H9 (cell line): Measurements from ENCODE around the gene RUBCN. TPM values are rescaled to one million over a fixed set of nuclear protein-coding genes. Genes with fewer than 3 reads are reported as not detected.

Experiments
- DNase-seq: peaks from one replicate; pipeline ENCODE4 v3.0.0-alpha.2; 2017
- H2AFZ ChIP-seq: one replicate; pipeline ENCODE4 v1.6.1; 2013; ENCODE audit warnings: mild to moderate bottlenecking, low read length, control low read depth, moderate library complexity
- H2AK5ac ChIP-seq: 2 replicates; pipeline ENCODE4 v1.6.1; 2013; ENCODE audit warnings: low read length, control low read depth, mixed read lengths; ENCODE audit not compliant: insufficient read length
- H2BK120ac ChIP-seq: one replicate; pipeline ENCODE4 v1.6.1; 2013; ENCODE audit warnings: low read depth, mild to moderate bottlenecking, low read length, control low read depth, inconsistent platforms; ENCODE audit not compliant: poor library complexity, severe bottlenecking
- H2BK12ac ChIP-seq: 2 replicates; pipeline ENCODE4 v1.6.1; 2013; ENCODE audit warnings: low read length, control low read depth, mixed read lengths, low read depth; ENCODE audit not compliant: insufficient read length
- H2BK15ac ChIP-seq: 2 replicates; pipeline ENCODE4 v1.6.1; 2013; ENCODE audit warnings: low read depth, low read length, control low read depth
- H2BK20ac ChIP-seq: one replicate; pipeline ENCODE4 v1.6.1; 2013; ENCODE audit warnings: low read depth, mild to moderate bottlenecking, low read length, control low read depth, inconsistent platforms; ENCODE audit not compliant: poor library complexity, severe bottlenecking
- H2BK5ac ChIP-seq: 2 replicates; pipeline ENCODE4 v1.6.1; 2013; ENCODE audit warnings: low read length, control low read depth, mixed read lengths; ENCODE audit not compliant: insufficient read length
- H3K14ac ChIP-seq: 2 replicates; pipeline ENCODE4 v1.6.1; 2013; ENCODE audit warnings: low read length, control low read depth; ENCODE audit not compliant: insufficient read depth
- H3K18ac ChIP-seq: 2 replicates; pipeline ENCODE4 v1.6.1; 2013; ENCODE audit warnings: low read depth, mild to moderate bottlenecking, mixed read lengths, low read length, control low read depth; ENCODE audit not compliant: insufficient read length
- H3K23ac ChIP-seq: 2 replicates; pipeline ENCODE4 v1.6.1; 2013; ENCODE audit warnings: low read length, control low read depth, mixed read lengths, low read depth; ENCODE audit not compliant: insufficient read length
- H3K23me2 ChIP-seq: 2 replicates; pipeline ENCODE4 v1.6.1; 2013; ENCODE audit warnings: low read depth, mild to moderate bottlenecking, mixed read lengths, low read length, control low read depth; ENCODE audit not compliant: insufficient read length, poor library complexity, severe bottlenecking
- H3K27ac ChIP-seq: 2 replicates; pipeline ENCODE4 v1.5.1; 2013; ENCODE audit warnings: low read length, control low read depth, mixed read lengths, low read depth; ENCODE audit not compliant: insufficient read length
- H3K27me3 ChIP-seq: 2 replicates; pipeline ENCODE4 v1.6.1; 2013; ENCODE audit warnings: low read length, control low read depth, inconsistent platforms; ENCODE audit not compliant: insufficient read depth
- H3K4ac ChIP-seq: 2 replicates; pipeline ENCODE4 v1.6.1; 2013; ENCODE audit warnings: low read depth, mild to moderate bottlenecking, control low read depth, inconsistent platforms, low read length, moderate library complexity
- H3K4me1 ChIP-seq: 2 replicates; pipeline ENCODE4 v1.6.1; 2013; ENCODE audit warnings: low read length, control low read depth, inconsistent platforms; ENCODE audit not compliant: insufficient read depth
- H3K4me2 ChIP-seq: 2 replicates; pipeline ENCODE4 v1.6.1; 2013; ENCODE audit warnings: low read length, control low read depth, mixed read lengths; ENCODE audit not compliant: insufficient read length, insufficient read depth
- H3K56ac ChIP-seq: 2 replicates; pipeline ENCODE4 v1.6.1; 2013; ENCODE audit warnings: low read depth, mild to moderate bottlenecking, mixed read lengths, low read length, control low read depth; ENCODE audit not compliant: insufficient read length
- H3K79me1 ChIP-seq: 2 replicates; pipeline ENCODE4 v1.6.1; 2013; ENCODE audit warnings: low read depth, mild to moderate bottlenecking, moderate library complexity, low read length, control low read depth, inconsistent platforms; ENCODE audit not compliant: insufficient read depth, poor library complexity, severe bottlenecking
- H3K79me2 ChIP-seq: 2 replicates; pipeline ENCODE4 v1.6.1; 2013; ENCODE audit warnings: low read length, control low read depth, inconsistent platforms; ENCODE audit not compliant: insufficient read depth
- H3K9ac ChIP-seq: 2 replicates; pipeline ENCODE4 v1.6.1; 2013; ENCODE audit warnings: low read length, control low read depth, mixed read lengths; ENCODE audit not compliant: insufficient read length; ENCODE audit errors: extremely low read depth
- H3K9me3 ChIP-seq: one replicate; pipeline ENCODE4 v1.6.1; 2013; ENCODE audit warnings: low read depth, low read length, inconsistent platforms; ENCODE audit not compliant: control insufficient read depth
- H3T11ph ChIP-seq: one replicate; pipeline ENCODE4 v1.6.1; 2013; ENCODE audit warnings: mild to moderate bottlenecking, low read length, control low read depth, inconsistent platforms
- H4K20me1 ChIP-seq: one replicate; pipeline ENCODE4 v1.6.1; 2013; ENCODE audit not compliant: control insufficient read depth, insufficient read length, insufficient read depth
- H4K5ac ChIP-seq: 2 replicates; pipeline ENCODE4 v1.6.1; 2013; ENCODE audit warnings: low read depth, mild to moderate bottlenecking, mixed read lengths, low read length, control low read depth; ENCODE audit not compliant: insufficient read length
- H4K8ac ChIP-seq: replicated peaks from 2 replicates; pipeline ENCODE4 v1.6.1; 2013; ENCODE audit warnings: low read length, control low read depth, mixed read lengths, low read depth; ENCODE audit not compliant: insufficient read length
- H4K91ac ChIP-seq: 2 replicates; pipeline ENCODE4 v1.6.1; 2013; ENCODE audit warnings: low read depth, mild to moderate bottlenecking, moderate library complexity, mixed read lengths, low read length, control low read depth; ENCODE audit not compliant: insufficient read length
- H3K27ac Mint-ChIP-seq, 3 experiments: 2 replicates in 2 of 3; 3 replicates in 1 of 3; pipeline ENCODE4 v1.8.0; 2020 to 2021; ENCODE audit warnings: mixed read lengths in 3 of 3, mild to moderate bottlenecking in 1 of 3, moderate library complexity in 1 of 3
- H3K27me3 Mint-ChIP-seq: 2 replicates; pipeline ENCODE4 v1.8.0; 2021; ENCODE audit warnings: low read depth, mild to moderate bottlenecking, moderate library complexity, mixed read lengths
- H3K36me3 Mint-ChIP-seq, 3 experiments: 2 replicates in 2 of 3; 3 replicates in 1 of 3; pipeline ENCODE4 v1.8.0; 2020 to 2021; ENCODE audit warnings: low read depth in 3 of 3, mixed read lengths in 3 of 3; ENCODE audit not compliant: insufficient read depth in 1 of 3
- H3K4me1 Mint-ChIP-seq, 2 experiments: 2 replicates each; pipeline ENCODE4 v1.8.0; 2020; ENCODE audit warnings: mixed read lengths in 2 of 2
- H3K4me3 Mint-ChIP-seq, 2 experiments: 2 replicates in 1 of 2; 3 replicates in 1 of 2; pipeline ENCODE4 v1.8.0; 2020 to 2021; ENCODE audit warnings: mild to moderate bottlenecking in 2 of 2, mixed read lengths in 2 of 2, moderate library complexity in 1 of 2
- H3K9me3 Mint-ChIP-seq, 2 experiments: 2 replicates in 1 of 2; 3 replicates in 1 of 2; pipeline ENCODE4 v1.8.0; 2020; ENCODE audit warnings: mild to moderate bottlenecking in 2 of 2, mixed read lengths in 2 of 2, moderate library complexity in 1 of 2
- CTCF ChIP-seq: fragments of 200-600 bp; sonication (generic); conservative IDR thresholded peaks from 3 replicates; pipeline ENCODE4 v1.8.0; 2021; ENCODE audit warnings: antibody characterized with exemption, mild to moderate bottlenecking
- WGBS: extraction: QIAGEN DNeasy Blood & Tissue Kit; methylation state at CpG from one replicate; pipeline ENCODE4 v1.1.7; 2013; ENCODE audit warnings: missing lambda C conversion rate, low lambda C conversion rate, mixed read lengths; ENCODE audit not compliant: insufficient read length; ENCODE audit errors: extremely low coverage; 5-methylcytosine and 5-hydroxymethylcytosine counted together
- total RNA-seq: library from RNA; stranded (reverse); gene quantifications from 2 replicates; pipeline ENCODE4 v1.2.1, GENCODE V29; 2021

The RUBCN gene
- total RNA-seq, 1 experiment from 2014 or later: 17.7 TPM

- Mint-ChIP-seq H3K4me1 (peaks cover 6 to 8% of the 10 kb centered on the region in 2 experiments), H3K27me3 (no peaks in the 10 kb centered on the region; the same call in 1 of the 2 replicates), H3K36me3 (no peaks in the 10 kb centered on the region), H3K9me3 (peaks cover 0 to 8% of the 10 kb centered on the region in 2 experiments; a peak in 2 of 5 replicates), H3K27ac (no peak overlapping the region), H3K4me3 (no peak overlapping the region)
- Histone ChIP-seq H4K8ac (no peak overlapping the region), H3K56ac (no peak overlapping the region), H3K14ac (no peak overlapping the region), H3K23ac (no peak overlapping the region), H3K18ac (no peak overlapping the region), H3K9me3 (no peaks in the 10 kb centered on the region), H4K91ac (no peak overlapping the region), H3T11ph (no peak overlapping the region), H4K5ac (no peak overlapping the region), H3K27me3 (no peaks in the 10 kb centered on the region), H2AK5ac (no peak overlapping the region), H4K20me1 (no peaks in the 10 kb centered on the region), H3K27ac (no peak overlapping the region), H2AFZ (no peak overlapping the region), H2BK5ac (no peak overlapping the region), H2BK120ac (no peak overlapping the region), H3K79me2 (no peaks in the 10 kb centered on the region), H3K9ac (no peak overlapping the region), H3K4ac (no peak overlapping the region), H2BK12ac (no peak overlapping the region), H3K4me2 (no peak overlapping the region), H2BK15ac (no peak overlapping the region), H3K79me1 (no peaks in the 10 kb centered on the region), H3K4me1 (no peaks in the 10 kb centered on the region; the same call in 1 of the 2 replicates), H2BK20ac (no peak overlapping the region), H3K23me2 (no peaks in the 10 kb centered on the region)
- WGBS: no CpG with 5 or more reads among the region's 3 CpGs
- no peak for DNase-seq
- no peak for TF ChIP-seq CTCF
Observed at GRCh38 chr3:197742787-197743186, 6.1 kb upstream of the RUBCN start.
